Endodermal cell (in vitro differentiated cells): ENCODE data around the gene TSPAN6. TPM values are rescaled to one million over a fixed set of nuclear protein-coding genes. Genes with fewer than 3 reads are reported as not detected.

Source experiments
- DNase-seq: peaks from one replicate; pipeline ENCODE4 v3.0.0-alpha.2; 2017
- H3K27ac ChIP-seq: 2 replicates; pipeline ENCODE4 v1.5.1; 2013; ENCODE audit warnings: mild to moderate bottlenecking, low read depth, low read length, moderate library complexity
- H3K27me3 ChIP-seq: 2 replicates; pipeline ENCODE4 v1.6.1; 2013; ENCODE audit warnings: mild to moderate bottlenecking, low read length, moderate library complexity; ENCODE audit not compliant: insufficient read depth, control insufficient read depth, poor library complexity, severe bottlenecking
- H3K36me3 ChIP-seq: 2 replicates; pipeline ENCODE4 v1.7.0; 2013; ENCODE audit warnings: mild to moderate bottlenecking, low read length, moderate library complexity; ENCODE audit not compliant: control insufficient read depth, insufficient read depth
- H3K4me1 ChIP-seq: one replicate; pipeline ENCODE4 v1.7.0; 2013; ENCODE audit warnings: low read length; ENCODE audit not compliant: control insufficient read depth, insufficient read depth
- H3K4me3 ChIP-seq: 2 replicates; pipeline ENCODE4 v1.5.1; 2013; ENCODE audit warnings: mild to moderate bottlenecking, low read length, moderate library complexity
- H3K9ac ChIP-seq: 2 replicates; pipeline ENCODE4 v1.6.1; 2013; ENCODE audit warnings: mild to moderate bottlenecking, low read length, moderate library complexity; ENCODE audit not compliant: poor library complexity, severe bottlenecking; ENCODE audit errors: extremely low read depth
- H3K9me3 ChIP-seq: 2 replicates; pipeline ENCODE4 v1.6.1; 2013; ENCODE audit warnings: mild to moderate bottlenecking, low read length, moderate library complexity; ENCODE audit not compliant: control insufficient read depth
- H3K27ac Mint-ChIP-seq: 2 replicates; pipeline ENCODE4 v1.8.0; 2020; ENCODE audit warnings: mixed read lengths
- H3K27me3 Mint-ChIP-seq: 2 replicates; pipeline ENCODE4 v1.8.0; 2021; ENCODE audit warnings: mild to moderate bottlenecking, mixed read lengths; ENCODE audit not compliant: insufficient read depth
- H3K36me3 Mint-ChIP-seq: 2 replicates; pipeline ENCODE4 v1.8.0; 2020; ENCODE audit warnings: low read depth, mixed read lengths
- H3K4me1 Mint-ChIP-seq: 2 replicates; pipeline ENCODE4 v1.8.0; 2020; ENCODE audit warnings: mixed read lengths
- H3K4me3 Mint-ChIP-seq: 2 replicates; pipeline ENCODE4 v1.8.0; 2020; ENCODE audit warnings: mild to moderate bottlenecking, moderate library complexity, mixed read lengths
- H3K9me3 Mint-ChIP-seq: 2 replicates; pipeline ENCODE4 v1.8.0; 2020; ENCODE audit warnings: mild to moderate bottlenecking, mixed read lengths
- WGBS, 2 experiments: methylation state at CpG; one replicate each; pipeline versions ENCODE4 v1.1.5 to v1.1.7; 2013; ENCODE audit warnings: missing lambda C conversion rate in 2 of 2, mixed read lengths in 1 of 2; ENCODE audit not compliant: insufficient coverage in 1 of 2, insufficient read length in 1 of 2; 5-methylcytosine and 5-hydroxymethylcytosine counted together
- total RNA-seq, 2 donors: library from RNA; stranded (reverse); fragmentation: NEBNext Ultra II Directional in 1 of 2; extraction: Animal tissue kit (Norgen Biotek cat#: 25700) in 1 of 2; gene quantifications; 2 replicates in 1 of 2; 3 replicates in 1 of 2; pipeline ENCODE4 v1.2.1, GENCODE V29; 2021
- TF ChIP-seq, protein P1 (sequence below): fragments of 200-600 bp; sonication (generic); conservative IDR thresholded peaks from 2 replicates; pipeline ENCODE4 v1.5.0; 2021; ENCODE audit warnings: antibody characterized with exemption, mild to moderate bottlenecking

Gene TSPAN6
- total RNA-seq, 2 donors from 2014 or later = 60.4 to 77.7 TPM

DNA sequence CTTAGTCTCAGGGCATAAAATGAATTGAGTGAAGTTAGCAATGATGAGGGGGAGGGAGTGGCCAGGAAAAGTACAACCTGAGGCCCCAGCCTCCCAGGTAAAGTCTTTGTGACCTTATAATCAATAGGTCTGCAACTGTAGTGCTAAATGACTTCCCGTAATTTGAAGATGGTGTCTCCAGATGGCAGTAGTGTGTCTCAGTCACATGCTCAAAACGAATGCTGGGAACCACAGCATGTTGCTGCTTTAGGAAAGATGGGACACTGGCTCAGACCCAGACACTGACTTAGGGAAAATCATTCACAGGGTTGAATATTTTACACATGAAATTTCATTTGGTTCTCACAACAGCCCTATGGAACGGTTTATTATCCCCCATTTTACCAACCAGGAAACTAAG lies 17.7 kb upstream of the TSPAN6 start:
- H3K27ac Mint-ChIP-seq = no peak overlapping the region
- no peak overlapping the region for H3K4me3 Mint-ChIP-seq
- Histone ChIP-seq H3K9ac (no peak overlapping the region), H3K27me3 (no peaks in the 10 kb centered on the region), H3K27ac (no peak overlapping the region), H3K4me3 (no peak overlapping the region), H3K9me3 (no peaks in the 10 kb centered on the region), H3K36me3 (no peaks in the 10 kb centered on the region), H3K4me1 (no peaks in the 10 kb centered on the region)
- peaks cover 13% of the 10 kb centered on the region for H3K9me3 Mint-ChIP-seq
- WGBS, 2 experiments = 37% methylated on average over 3 of the region's 3 CpGs; no CpG with 5 or more reads in 1 of the 2 experiments
- TF ChIP-seq, protein P1, sequence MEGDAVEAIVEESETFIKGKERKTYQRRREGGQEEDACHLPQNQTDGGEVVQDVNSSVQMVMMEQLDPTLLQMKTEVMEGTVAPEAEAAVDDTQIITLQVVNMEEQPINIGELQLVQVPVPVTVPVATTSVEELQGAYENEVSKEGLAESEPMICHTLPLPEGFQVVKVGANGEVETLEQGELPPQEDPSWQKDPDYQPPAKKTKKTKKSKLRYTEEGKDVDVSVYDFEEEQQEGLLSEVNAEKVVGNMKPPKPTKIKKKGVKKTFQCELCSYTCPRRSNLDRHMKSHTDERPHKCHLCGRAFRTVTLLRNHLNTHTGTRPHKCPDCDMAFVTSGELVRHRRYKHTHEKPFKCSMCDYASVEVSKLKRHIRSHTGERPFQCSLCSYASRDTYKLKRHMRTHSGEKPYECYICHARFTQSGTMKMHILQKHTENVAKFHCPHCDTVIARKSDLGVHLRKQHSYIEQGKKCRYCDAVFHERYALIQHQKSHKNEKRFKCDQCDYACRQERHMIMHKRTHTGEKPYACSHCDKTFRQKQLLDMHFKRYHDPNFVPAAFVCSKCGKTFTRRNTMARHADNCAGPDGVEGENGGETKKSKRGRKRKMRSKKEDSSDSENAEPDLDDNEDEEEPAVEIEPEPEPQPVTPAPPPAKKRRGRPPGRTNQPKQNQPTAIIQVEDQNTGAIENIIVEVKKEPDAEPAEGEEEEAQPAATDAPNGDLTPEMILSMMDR = peak; percentile 63
- H3K27me3 Mint-ChIP-seq = no peaks in the 10 kb centered on the region
- H3K4me1 Mint-ChIP-seq = peaks cover 13% of the 10 kb centered on the region
- peak; percentile 63 for DNase-seq
- no peaks in the 10 kb centered on the region for H3K36me3 Mint-ChIP-seq

DNA sequence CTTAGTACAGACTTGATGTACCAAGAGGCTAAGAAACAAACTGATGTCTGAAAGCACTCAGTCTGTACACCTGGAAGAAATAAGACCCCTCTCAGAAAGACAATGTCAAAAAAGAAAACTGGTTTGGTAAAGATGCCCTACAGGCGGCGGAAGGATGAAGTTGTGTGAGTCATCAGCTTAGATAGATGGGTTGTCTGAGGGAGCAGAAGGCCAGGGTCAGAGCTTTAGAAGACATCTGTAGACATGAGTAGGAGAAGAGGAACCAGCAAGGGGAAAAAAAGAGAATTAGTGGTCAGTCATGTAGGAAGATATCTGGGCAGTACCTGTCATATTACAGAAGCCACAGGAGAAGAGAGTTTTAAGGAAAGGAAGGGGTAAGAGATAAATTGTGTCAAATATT lies 15.7 kb upstream of the TSPAN6 start:
- Histone ChIP-seq H3K4me3 (no peak overlapping the region), H3K27me3 (no peaks in the 10 kb centered on the region), H3K9me3 (no peaks in the 10 kb centered on the region), H3K4me1 (no peaks in the 10 kb centered on the region), H3K9ac (no peak overlapping the region), H3K27ac (no peak overlapping the region), H3K36me3 (no peaks in the 10 kb centered on the region)
- no peak overlapping the region for H3K27ac Mint-ChIP-seq
- WGBS, 2 experiments = 94% methylated on average over 2 of the region's 2 CpGs; no CpG with 5 or more reads in 1 of the 2 experiments
- peaks cover 23% of the 10 kb centered on the region for H3K4me1 Mint-ChIP-seq
- DNase-seq = no peak
- no peaks in the 10 kb centered on the region for H3K27me3 Mint-ChIP-seq
- no peak overlapping the region for H3K4me3 Mint-ChIP-seq
- H3K36me3 Mint-ChIP-seq = no peaks in the 10 kb centered on the region
- peaks cover 4% of the 10 kb centered on the region for H3K9me3 Mint-ChIP-seq
- TF ChIP-seq, protein P1 = no peak

DNA sequence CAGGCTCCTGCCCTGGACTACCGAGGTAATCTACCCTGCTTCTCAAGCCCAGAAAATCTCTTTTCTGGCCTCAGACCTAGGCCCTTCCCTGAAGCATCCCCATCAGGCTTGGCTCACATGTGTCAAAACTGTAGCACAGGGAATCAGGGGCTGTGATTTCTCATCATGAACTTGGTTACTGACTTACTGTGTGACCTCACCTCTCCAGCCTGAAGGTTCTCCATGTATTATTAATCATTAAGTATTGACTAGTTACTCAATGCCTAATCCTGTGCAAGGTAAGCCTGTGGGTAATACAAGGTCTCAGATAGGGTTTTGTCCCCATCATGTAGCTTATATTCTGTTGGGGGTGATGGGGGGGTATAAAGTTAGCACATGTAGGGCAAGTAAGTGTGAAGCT lies 14.2 kb upstream of the TSPAN6 start:
- TF ChIP-seq, protein P1 = no peak
- H3K27me3 ChIP-seq = no peaks in the 10 kb centered on the region
- peaks cover 3% of the 10 kb centered on the region for H3K9me3 Mint-ChIP-seq
- no peak for DNase-seq
- H3K4me3 ChIP-seq = no peak overlapping the region
- no peaks in the 10 kb centered on the region for H3K9me3 ChIP-seq
- H3K9ac ChIP-seq = no peak overlapping the region
- no peaks in the 10 kb centered on the region for H3K36me3 Mint-ChIP-seq
- no peaks in the 10 kb centered on the region for H3K27me3 Mint-ChIP-seq
- H3K27ac ChIP-seq = no peak overlapping the region
- peaks cover 23% of the 10 kb centered on the region for H3K4me1 Mint-ChIP-seq
- WGBS, 2 experiments = 85% methylated on average over 1 of the region's 1 CpG; no CpG with 5 or more reads in 1 of the 2 experiments
- no peak overlapping the region for H3K4me3 Mint-ChIP-seq
- H3K27ac Mint-ChIP-seq = no peak overlapping the region
- H3K4me1 ChIP-seq = no peaks in the 10 kb centered on the region
- H3K36me3 ChIP-seq = no peaks in the 10 kb centered on the region
